ENCODE results near the gene ATPAF2.

ATPAF2 gene

GRCh38 chr17:18071751-18072150 lies 32.8 kb upstream of the ATPAF2 start:
- no peak overlapping the region for H3K27ac ChIP-seq
- no peak for TF ChIP-seq ZFX (IDR thresholded peaks at IDR 0.05; ENCODE audit: borderline replicate concordance)
- no peak for TF ChIP-seq CTCF (IDR thresholded peaks at IDR 0.05)

- TF ChIP-seq ZFX (IDR thresholded peaks at IDR 0.05; ENCODE audit: borderline replicate concordance) (no peak), CTCF (IDR thresholded peaks at IDR 0.05) (no peak)
- H3K27ac ChIP-seq: no peak overlapping the region
Measured at GRCh38 chr17:18070861-18071340, 31.9 kb upstream of the ATPAF2 start.

GRCh38 chr17:18069101-18069500 lies 30.1 kb upstream of the ATPAF2 start:
- no peak overlapping the region for H3K27ac ChIP-seq
- TF ChIP-seq CTCF (IDR thresholded peaks at IDR 0.05) (no peak), ZFX (IDR thresholded peaks at IDR 0.05; ENCODE audit: borderline replicate concordance) (no peak)

GRCh38 chr17:18066866-18067265 lies 27.9 kb upstream of the ATPAF2 start:
- TF ChIP-seq CTCF (IDR thresholded peaks at IDR 0.05): no peak
- H3K27ac ChIP-seq: no peak overlapping the region

GRCh38 chr17:18065546-18065945 lies 26.6 kb upstream of the ATPAF2 start:
- TF ChIP-seq ZFX (IDR thresholded peaks at IDR 0.05; ENCODE audit: borderline replicate concordance): no peak
- no peak for TF ChIP-seq CTCF (IDR thresholded peaks at IDR 0.05)
- no peak overlapping the region for H3K27ac ChIP-seq

GRCh38 chr17:18064053-18064452 lies 25.1 kb upstream of the ATPAF2 start:
- H3K27ac ChIP-seq: no peak overlapping the region
- TF ChIP-seq ZFX (IDR thresholded peaks at IDR 0.05; ENCODE audit: borderline replicate concordance): no peak
- no peak for TF ChIP-seq CTCF (IDR thresholded peaks at IDR 0.05)

- H3K27ac ChIP-seq: no peak overlapping the region
- TF ChIP-seq ZFX (IDR thresholded peaks at IDR 0.05; ENCODE audit: borderline replicate concordance): no peak
Measured at GRCh38 chr17:18059283-18059682, 20.3 kb upstream of the ATPAF2 start.

GRCh38 chr17:18056214-18056613 lies 17.2 kb upstream of the ATPAF2 start:
- TF ChIP-seq ZFX (IDR thresholded peaks at IDR 0.05; ENCODE audit: borderline replicate concordance) (no peak), CTCF (IDR thresholded peaks at IDR 0.05) (no peak)
- no peak overlapping the region for H3K27ac ChIP-seq
